WTC11 (cell line): Measurements from ENCODE around the gene PLCXD1. TPM values are rescaled to one million over a fixed set of nuclear protein-coding genes. Genes with fewer than 3 reads are reported as not detected.

Source experiments
- ATAC-seq: fragments of 200-7000 bp; cut with Tn5 transposase; 2 replicates; pipeline ENCODE4 v1.10.0; 2021; ENCODE audit warnings: mild to moderate bottlenecking, moderate library complexity
- CTCF ChIA-PET: fragments of 300-600 bp; sonication (Branson Sonifier 250); formaldehyde crosslinking; loops from one replicate; lab custom pipeline; 2021; ENCODE audit warnings: antibody characterized with exemption; lab: Charles Lee
- POLR2A ChIA-PET: fragments of 350-600 bp; sonication (Branson Sonifier 250); formaldehyde crosslinking; loops from one replicate; lab custom pipeline; 2021; ENCODE audit warnings: antibody characterized with exemption; lab: Charles Lee
- DNase-seq: peaks from one replicate; pipeline ENCODE4 v3.0.0; 2021; ENCODE audit warnings: low spot score
- H3K27ac Mint-ChIP-seq: 2 replicates; pipeline ENCODE4 v1.8.0; 2021; ENCODE audit warnings: mixed read lengths
- H3K27me3 Mint-ChIP-seq: 2 replicates; pipeline ENCODE4 v1.8.0; 2021; ENCODE audit warnings: low read depth, mild to moderate bottlenecking, moderate library complexity, mixed read lengths
- H3K36me3 Mint-ChIP-seq: 2 replicates; pipeline ENCODE4 v1.8.0; 2021; ENCODE audit warnings: mixed read lengths
- H3K4me1 Mint-ChIP-seq: 2 replicates; pipeline ENCODE4 v1.8.0; 2022; ENCODE audit warnings: mixed read lengths
- H3K4me3 Mint-ChIP-seq: 2 replicates; pipeline ENCODE4 v1.8.0; 2021; ENCODE audit warnings: mild to moderate bottlenecking, moderate library complexity, mixed read lengths
- H3K9me3 Mint-ChIP-seq: 2 replicates; pipeline ENCODE4 v1.8.0; 2021; ENCODE audit warnings: mixed read lengths
- ATF3 ChIP-seq: sonication (generic); formaldehyde crosslinking; conservative IDR thresholded peaks from 2 replicates; pipeline ENCODE4 v1.8.1; 2022; ENCODE audit warnings: mild to moderate bottlenecking, missing genetic modification reagents
- IRF1 ChIP-seq: sonication (generic); formaldehyde crosslinking; IDR thresholded peaks from 2 replicates; pipeline ENCODE4 v1.8.0; 2023; ENCODE audit warnings: missing genetic modification reagents
- IRF2 ChIP-seq: sonication (generic); formaldehyde crosslinking; IDR thresholded peaks from 2 replicates; pipeline ENCODE4 v1.8.0; 2022; ENCODE audit warnings: low read depth, missing genetic modification reagents, borderline replicate concordance
- JAZF1 ChIP-seq: fragments of 250-450 bp; sonication (Bioruptor Pico); IDR thresholded peaks from 2 replicates; pipeline ENCODE4 v1.9.0; 2021; ENCODE audit warnings: moderate library complexity, mild to moderate bottlenecking, inconsistent platforms
- KAT7 ChIP-seq: sonication (generic); formaldehyde crosslinking; IDR thresholded peaks from 2 replicates; pipeline ENCODE4 v1.8.1; 2023; ENCODE audit warnings: missing genetic modification reagents, mild to moderate bottlenecking, borderline replicate concordance
- MXD4 ChIP-seq: fragments of 250-450 bp; sonication (Bioruptor Pico); IDR thresholded peaks from 2 replicates; pipeline ENCODE4 v1.8.0; 2021; ENCODE audit warnings: mild to moderate bottlenecking, moderate library complexity, borderline replicate concordance
- NFATC4 ChIP-seq: fragments of 250-450 bp; sonication (Bioruptor Pico); IDR thresholded peaks from 2 replicates; pipeline ENCODE4 v1.9.0; 2021; ENCODE audit warnings: mild to moderate bottlenecking
- PREB ChIP-seq: sonication (generic); formaldehyde crosslinking; IDR thresholded peaks from 2 replicates; pipeline ENCODE4 v1.8.1; 2022; ENCODE audit warnings: mild to moderate bottlenecking, missing genetic modification reagents, moderate library complexity, borderline replicate concordance
- SP1 ChIP-seq: sonication (generic); formaldehyde crosslinking; conservative IDR thresholded peaks from 2 replicates; pipeline ENCODE4 v1.8.1; 2022; ENCODE audit warnings: missing genetic modification reagents
- TP53 ChIP-seq: sonication (generic); formaldehyde crosslinking; IDR thresholded peaks from 2 replicates; pipeline ENCODE4 v1.8.1; 2023; ENCODE audit warnings: mild to moderate bottlenecking, missing genetic modification reagents
- USF1 ChIP-seq: sonication (generic); formaldehyde crosslinking; IDR thresholded peaks from 2 replicates; pipeline ENCODE4 v1.8.0; 2022; ENCODE audit warnings: mild to moderate bottlenecking, missing genetic modification reagents
- ZNF138 ChIP-seq: sonication (generic); formaldehyde crosslinking; conservative IDR thresholded peaks from 2 replicates; pipeline ENCODE4 v1.8.1; 2022; ENCODE audit warnings: mild to moderate bottlenecking, moderate library complexity, missing genetic modification reagents
- ZNF416 ChIP-seq: fragments of 250-450 bp; sonication (Bioruptor Pico); IDR thresholded peaks from 2 replicates; pipeline ENCODE4 v1.9.0; 2021; ENCODE audit warnings: mild to moderate bottlenecking, inconsistent platforms
- total RNA-seq: library from RNA; stranded (reverse); gene quantifications from 3 replicates; pipeline ENCODE4 v1.2.3, GENCODE V29; 2021
- TF ChIP-seq, protein P1 (sequence below): fragments of 250-450 bp; sonication (Bioruptor Pico); IDR thresholded peaks from 2 replicates; pipeline ENCODE4 v1.9.0; 2021; ENCODE audit warnings: mild to moderate bottlenecking, borderline replicate concordance
- TF ChIP-seq, protein P2 (sequence below): sonication (generic); formaldehyde crosslinking; IDR thresholded peaks from 2 replicates; pipeline ENCODE4 v1.8.1; 2022; ENCODE audit warnings: low read depth, mild to moderate bottlenecking, moderate library complexity, missing genetic modification reagents, borderline replicate concordance
- TF ChIP-seq, protein P3 (sequence below): fragments of 250-450 bp; sonication (Bioruptor Pico); IDR thresholded peaks from 2 replicates; pipeline ENCODE4 v1.9.0; 2021; ENCODE audit warnings: mild to moderate bottlenecking

PLCXD1 gene
- total RNA-seq, 1 experiment from 2014 or later: 131 TPM

GRCh38 chrX:318739-319578, 37.8 kb downstream of the PLCXD1 start, which contains the start of gene GTPBP6 (continued):
- no peak for TF ChIP-seq TP53
- TF ChIP-seq, all 79 proteins: peak for 15

GRCh38 chrX:319579-320125, 38.5 kb downstream of the PLCXD1 start:
- peak overlapping the region; percentile 87 for H3K4me3 Mint-ChIP-seq
- peaks cover 11% of the 10 kb centered on the region for H3K4me1 Mint-ChIP-seq
- no peak overlapping the region for H3K27ac Mint-ChIP-seq
- ChIA-PET POLR2A (no interaction called here), CTCF (no interaction called here)
- peaks cover 3% of the 10 kb centered on the region; the same call in 1 of the 2 replicates for H3K27me3 Mint-ChIP-seq
- peak; percentile 14 for DNase-seq
- 0 out of 2 replicates have a peak, but pooled peaks cover 3% of the 10 kb centered on the region for H3K36me3 Mint-ChIP-seq
- TF ChIP-seq, protein P1, sequence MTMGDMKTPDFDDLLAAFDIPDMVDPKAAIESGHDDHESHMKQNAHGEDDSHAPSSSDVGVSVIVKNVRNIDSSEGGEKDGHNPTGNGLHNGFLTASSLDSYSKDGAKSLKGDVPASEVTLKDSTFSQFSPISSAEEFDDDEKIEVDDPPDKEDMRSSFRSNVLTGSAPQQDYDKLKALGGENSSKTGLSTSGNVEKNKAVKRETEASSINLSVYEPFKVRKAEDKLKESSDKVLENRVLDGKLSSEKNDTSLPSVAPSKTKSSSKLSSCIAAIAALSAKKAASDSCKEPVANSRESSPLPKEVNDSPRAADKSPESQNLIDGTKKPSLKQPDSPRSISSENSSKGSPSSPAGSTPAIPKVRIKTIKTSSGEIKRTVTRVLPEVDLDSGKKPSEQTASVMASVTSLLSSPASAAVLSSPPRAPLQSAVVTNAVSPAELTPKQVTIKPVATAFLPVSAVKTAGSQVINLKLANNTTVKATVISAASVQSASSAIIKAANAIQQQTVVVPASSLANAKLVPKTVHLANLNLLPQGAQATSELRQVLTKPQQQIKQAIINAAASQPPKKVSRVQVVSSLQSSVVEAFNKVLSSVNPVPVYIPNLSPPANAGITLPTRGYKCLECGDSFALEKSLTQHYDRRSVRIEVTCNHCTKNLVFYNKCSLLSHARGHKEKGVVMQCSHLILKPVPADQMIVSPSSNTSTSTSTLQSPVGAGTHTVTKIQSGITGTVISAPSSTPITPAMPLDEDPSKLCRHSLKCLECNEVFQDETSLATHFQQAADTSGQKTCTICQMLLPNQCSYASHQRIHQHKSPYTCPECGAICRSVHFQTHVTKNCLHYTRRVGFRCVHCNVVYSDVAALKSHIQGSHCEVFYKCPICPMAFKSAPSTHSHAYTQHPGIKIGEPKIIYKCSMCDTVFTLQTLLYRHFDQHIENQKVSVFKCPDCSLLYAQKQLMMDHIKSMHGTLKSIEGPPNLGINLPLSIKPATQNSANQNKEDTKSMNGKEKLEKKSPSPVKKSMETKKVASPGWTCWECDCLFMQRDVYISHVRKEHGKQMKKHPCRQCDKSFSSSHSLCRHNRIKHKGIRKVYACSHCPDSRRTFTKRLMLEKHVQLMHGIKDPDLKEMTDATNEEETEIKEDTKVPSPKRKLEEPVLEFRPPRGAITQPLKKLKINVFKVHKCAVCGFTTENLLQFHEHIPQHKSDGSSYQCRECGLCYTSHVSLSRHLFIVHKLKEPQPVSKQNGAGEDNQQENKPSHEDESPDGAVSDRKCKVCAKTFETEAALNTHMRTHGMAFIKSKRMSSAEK (CRISPR knock-in tag): no peak
- TF ChIP-seq KAT7 (CRISPR knock-in tag) (0 out of 2 replicates have a peak, but pooled peaks have one; percentile 42), JAZF1 (CRISPR knock-in tag) (no peak), USF1 (CRISPR knock-in tag) (no peak), PREB (no peak), IRF2 (CRISPR knock-in tag) (no peak), MXD4 (CRISPR knock-in tag) (no peak), NFATC4 (no peak), TP53 (0 out of 2 replicates have a peak, but pooled peaks have one; percentile 38)
- TF ChIP-seq, protein P2, sequence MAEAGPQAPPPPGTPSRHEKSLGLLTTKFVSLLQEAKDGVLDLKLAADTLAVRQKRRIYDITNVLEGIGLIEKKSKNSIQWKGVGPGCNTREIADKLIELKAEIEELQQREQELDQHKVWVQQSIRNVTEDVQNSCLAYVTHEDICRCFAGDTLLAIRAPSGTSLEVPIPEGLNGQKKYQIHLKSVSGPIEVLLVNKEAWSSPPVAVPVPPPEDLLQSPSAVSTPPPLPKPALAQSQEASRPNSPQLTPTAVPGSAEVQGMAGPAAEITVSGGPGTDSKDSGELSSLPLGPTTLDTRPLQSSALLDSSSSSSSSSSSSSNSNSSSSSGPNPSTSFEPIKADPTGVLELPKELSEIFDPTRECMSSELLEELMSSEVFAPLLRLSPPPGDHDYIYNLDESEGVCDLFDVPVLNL: no peak
- no peaks in the 10 kb centered on the region for H3K9me3 Mint-ChIP-seq
- ATAC-seq: no peak

GRCh38 chrX:320126-320783, 39.1 kb downstream of the PLCXD1 start:
- Mint-ChIP-seq H3K4me3 (peak overlapping the region; percentile 87), H3K4me1 (peaks cover 13% of the 10 kb centered on the region), H3K27me3 (peaks cover 3% of the 10 kb centered on the region; the same call in 1 of the 2 replicates), H3K27ac (no peak overlapping the region), H3K9me3 (no peaks in the 10 kb centered on the region), H3K36me3 (0 out of 2 replicates have a peak, but pooled peaks cover 3% of the 10 kb centered on the region)
- ChIA-PET CTCF (no interaction called here), POLR2A (no interaction called here)
- DNase-seq (peak; percentile 13), ATAC-seq (no peak)
- TF ChIP-seq, protein P1 (CRISPR knock-in tag): no peak
- TF ChIP-seq, protein P3, sequence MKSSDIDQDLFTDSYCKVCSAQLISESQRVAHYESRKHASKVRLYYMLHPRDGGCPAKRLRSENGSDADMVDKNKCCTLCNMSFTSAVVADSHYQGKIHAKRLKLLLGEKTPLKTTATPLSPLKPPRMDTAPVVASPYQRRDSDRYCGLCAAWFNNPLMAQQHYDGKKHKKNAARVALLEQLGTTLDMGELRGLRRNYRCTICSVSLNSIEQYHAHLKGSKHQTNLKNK (CRISPR knock-in tag): no peak
- TF ChIP-seq ATF3 (CRISPR knock-in tag): no peak
- no peak for TF ChIP-seq SP1 (CRISPR knock-in tag)
- no peak for TF ChIP-seq ZNF138 (CRISPR knock-in tag)
- no peak for TF ChIP-seq IRF1 (CRISPR knock-in tag)
- no peak for TF ChIP-seq ZNF416 (CRISPR knock-in tag)
